DND-41 (cell line): ENCODE measurements around the gene IL17REL.

ENCODE experiments used
- EZH2 ChIP-seq: IDR thresholded peaks from 3 replicates; pipeline ENCODE4 v1.6.1; 2012; ENCODE audit warnings: borderline replicate concordance, low read depth, mild to moderate bottlenecking, moderate library complexity, low read length, inconsistent platforms; ENCODE audit not compliant: severe bottlenecking
- TF ChIP-seq, protein P1 (sequence below): IDR thresholded peaks from 2 replicates; pipeline ENCODE4 v1.5.1; 2012; ENCODE audit warnings: borderline replicate concordance, low read length, moderate library complexity, mild to moderate bottlenecking; ENCODE audit not compliant: poor library complexity, severe bottlenecking; ENCODE audit errors: extremely low read depth

DNA sequence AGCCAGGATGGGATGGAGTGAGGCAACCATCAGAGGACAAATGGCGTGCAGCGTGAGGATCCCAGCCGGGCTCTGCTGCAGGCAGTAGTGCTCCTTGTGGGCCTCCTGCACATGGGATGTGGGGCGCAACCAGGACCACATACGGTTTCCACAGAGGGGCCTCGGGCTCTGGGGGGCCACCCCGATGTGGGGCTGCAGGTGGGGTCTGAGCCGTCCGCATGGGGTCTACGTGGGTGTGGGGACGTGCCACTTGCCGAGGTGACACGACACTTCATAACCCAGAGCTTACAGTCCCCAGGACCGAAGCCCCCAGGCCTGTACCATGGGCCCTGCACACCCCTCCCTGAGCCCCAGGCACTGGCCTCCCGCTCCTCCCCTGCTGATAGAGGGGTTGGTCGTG lies 34.8 kb upstream of the IL17REL start:
- no peak for TF ChIP-seq EZH2
- TF ChIP-seq, protein P1, sequence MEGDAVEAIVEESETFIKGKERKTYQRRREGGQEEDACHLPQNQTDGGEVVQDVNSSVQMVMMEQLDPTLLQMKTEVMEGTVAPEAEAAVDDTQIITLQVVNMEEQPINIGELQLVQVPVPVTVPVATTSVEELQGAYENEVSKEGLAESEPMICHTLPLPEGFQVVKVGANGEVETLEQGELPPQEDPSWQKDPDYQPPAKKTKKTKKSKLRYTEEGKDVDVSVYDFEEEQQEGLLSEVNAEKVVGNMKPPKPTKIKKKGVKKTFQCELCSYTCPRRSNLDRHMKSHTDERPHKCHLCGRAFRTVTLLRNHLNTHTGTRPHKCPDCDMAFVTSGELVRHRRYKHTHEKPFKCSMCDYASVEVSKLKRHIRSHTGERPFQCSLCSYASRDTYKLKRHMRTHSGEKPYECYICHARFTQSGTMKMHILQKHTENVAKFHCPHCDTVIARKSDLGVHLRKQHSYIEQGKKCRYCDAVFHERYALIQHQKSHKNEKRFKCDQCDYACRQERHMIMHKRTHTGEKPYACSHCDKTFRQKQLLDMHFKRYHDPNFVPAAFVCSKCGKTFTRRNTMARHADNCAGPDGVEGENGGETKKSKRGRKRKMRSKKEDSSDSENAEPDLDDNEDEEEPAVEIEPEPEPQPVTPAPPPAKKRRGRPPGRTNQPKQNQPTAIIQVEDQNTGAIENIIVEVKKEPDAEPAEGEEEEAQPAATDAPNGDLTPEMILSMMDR: no peak
